Neural progenitor cell (in vitro differentiated cells): ENCODE data around the gene ZNF100.

Experiments
- CTCF ChIP-seq: fragments of 200-600 bp; sonication (generic); IDR thresholded peaks from 2 replicates; pipeline ENCODE4 v1.5.1; 2017; ENCODE audit warnings: antibody characterized with exemption, mild to moderate bottlenecking
- EZH2 ChIP-seq: fragments of 200-600 bp; sonication (generic); IDR thresholded peaks from 2 replicates; pipeline ENCODE4 v1.6.1; 2017; ENCODE audit warnings: antibody characterized with exemption, mild to moderate bottlenecking, moderate library complexity

DNA sequence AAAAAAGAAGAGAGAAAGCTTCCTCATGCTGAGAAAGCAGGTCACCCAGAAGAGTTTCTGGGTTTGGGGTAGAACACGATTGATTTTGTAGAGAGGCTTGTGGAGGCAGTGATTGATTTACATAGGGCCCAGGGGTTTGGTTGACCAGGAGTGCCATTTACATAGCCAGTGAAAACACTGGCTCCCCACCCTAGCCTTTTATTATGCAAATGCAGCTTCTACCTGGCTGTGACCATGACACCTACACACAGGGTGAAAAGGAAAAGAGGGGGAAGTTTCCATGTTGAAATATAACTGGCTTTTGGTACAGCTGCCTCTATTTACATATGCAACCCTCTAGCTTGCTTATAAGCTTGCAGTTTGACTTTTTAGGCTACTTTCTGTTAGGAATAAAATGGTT, 62.0 kb downstream of the ZNF100 start:
- no peak for TF ChIP-seq CTCF
- TF ChIP-seq EZH2 = no peak
